ENCODE data around the gene BRWD1.
"Not testable (repeated sequence)": the region's sequence is repeated elsewhere in the genome, so short reads cannot be mapped to it uniquely, and the experiment has no call there.

BRWD1 gene

DNA sequence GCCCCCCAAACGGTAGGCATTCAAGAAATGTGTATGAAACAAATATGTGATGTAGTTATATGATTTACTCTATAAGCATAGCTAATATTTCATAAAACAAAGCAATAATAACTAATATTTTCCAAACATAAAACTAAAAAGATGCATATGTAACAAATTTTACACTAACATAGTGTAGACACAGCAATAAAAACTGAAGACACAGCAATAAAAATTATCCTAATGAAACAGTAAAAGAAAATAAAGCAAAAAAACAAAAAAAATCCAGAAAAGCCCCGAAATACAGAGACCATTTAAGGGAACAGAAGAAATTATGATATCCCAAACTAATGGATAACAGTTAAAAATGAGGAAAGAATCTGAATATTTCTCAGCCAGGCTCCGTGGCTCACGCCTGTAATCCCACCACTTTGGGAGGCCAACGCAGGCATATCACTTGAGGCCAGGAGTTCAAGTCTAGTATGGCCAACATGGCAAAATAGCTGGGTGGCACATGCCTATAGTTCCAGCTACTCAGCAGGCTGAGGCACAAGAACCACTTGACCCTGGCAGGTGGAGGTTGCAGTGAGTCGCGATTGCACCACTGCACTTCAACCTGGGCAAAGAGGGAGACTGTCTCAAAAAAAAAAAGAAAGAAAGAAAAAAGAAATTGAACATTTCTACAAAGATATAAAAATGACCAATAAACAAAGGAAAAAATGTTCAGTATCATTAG is 92.0 kb downstream of the BRWD1 start:
- TF ChIP-seq, protein P1, sequence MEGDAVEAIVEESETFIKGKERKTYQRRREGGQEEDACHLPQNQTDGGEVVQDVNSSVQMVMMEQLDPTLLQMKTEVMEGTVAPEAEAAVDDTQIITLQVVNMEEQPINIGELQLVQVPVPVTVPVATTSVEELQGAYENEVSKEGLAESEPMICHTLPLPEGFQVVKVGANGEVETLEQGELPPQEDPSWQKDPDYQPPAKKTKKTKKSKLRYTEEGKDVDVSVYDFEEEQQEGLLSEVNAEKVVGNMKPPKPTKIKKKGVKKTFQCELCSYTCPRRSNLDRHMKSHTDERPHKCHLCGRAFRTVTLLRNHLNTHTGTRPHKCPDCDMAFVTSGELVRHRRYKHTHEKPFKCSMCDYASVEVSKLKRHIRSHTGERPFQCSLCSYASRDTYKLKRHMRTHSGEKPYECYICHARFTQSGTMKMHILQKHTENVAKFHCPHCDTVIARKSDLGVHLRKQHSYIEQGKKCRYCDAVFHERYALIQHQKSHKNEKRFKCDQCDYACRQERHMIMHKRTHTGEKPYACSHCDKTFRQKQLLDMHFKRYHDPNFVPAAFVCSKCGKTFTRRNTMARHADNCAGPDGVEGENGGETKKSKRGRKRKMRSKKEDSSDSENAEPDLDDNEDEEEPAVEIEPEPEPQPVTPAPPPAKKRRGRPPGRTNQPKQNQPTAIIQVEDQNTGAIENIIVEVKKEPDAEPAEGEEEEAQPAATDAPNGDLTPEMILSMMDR (IDR thresholded peaks at IDR 0.05; ENCODE audit: low read depth, low read length), result no peak
- no peaks in the 10 kb centered on the region for H3K27me3 ChIP-seq
- H3K9me3 ChIP-seq, result no peaks in the 10 kb centered on the region
- no peak overlapping the region for H3K4me3 ChIP-seq (ENCODE audit: low read depth, low read length)
- DNase-seq, result no peak
- no peaks in the 10 kb centered on the region for H3K4me1 ChIP-seq
- peaks cover 23% of the 10 kb centered on the region for H3K36me3 ChIP-seq

DNA sequence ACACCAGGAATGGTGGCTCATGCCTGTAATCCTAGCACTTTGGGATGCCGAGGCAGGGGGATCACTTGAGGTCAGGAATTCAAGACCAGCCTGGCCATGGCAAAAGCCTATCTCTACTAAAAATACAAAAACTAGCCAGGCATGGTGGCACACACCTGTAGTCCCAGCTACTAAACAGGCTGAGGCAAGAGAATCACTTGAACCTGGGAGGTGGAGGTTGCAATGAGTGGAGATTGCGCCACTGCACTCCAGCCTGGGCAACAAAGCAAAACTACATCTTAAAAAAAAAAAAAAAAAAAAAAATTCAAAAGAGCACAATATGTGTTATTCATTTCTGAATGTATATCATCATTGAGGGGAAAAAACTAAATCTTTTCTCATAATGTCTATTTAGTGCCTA is 92.6 kb downstream of the BRWD1 start:
- H3K9me3 ChIP-seq; H3K4me1 ChIP-seq; H3K4me3 ChIP-seq (ENCODE audit: low read depth, low read length); H3K27me3 ChIP-seq; DNase-seq: not testable (repeated sequence)
- H3K36me3 ChIP-seq, result peaks cover 25% of the 10 kb centered on the region

DNA sequence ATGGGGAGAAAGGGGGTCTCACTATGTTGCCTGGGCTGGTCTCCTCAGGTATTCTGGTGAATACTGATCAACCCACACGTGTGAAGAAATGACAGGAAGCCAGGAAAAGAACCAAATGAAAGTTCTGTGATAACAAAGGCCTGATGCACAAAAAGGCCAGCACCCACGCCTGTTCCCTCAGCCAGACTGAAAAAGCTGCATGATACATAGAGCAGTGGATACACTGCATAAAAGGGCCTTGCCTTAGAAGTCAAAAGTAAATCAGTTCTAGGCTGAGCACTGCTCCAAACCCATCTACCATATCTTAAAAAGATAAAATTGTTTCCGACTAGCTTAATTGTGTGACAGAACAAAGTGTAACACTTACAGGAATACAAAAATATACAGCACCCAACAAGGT is 93.3 kb downstream of the BRWD1 start:
- no peaks in the 10 kb centered on the region for H3K27me3 ChIP-seq
- H3K36me3 ChIP-seq, result peaks cover 28% of the 10 kb centered on the region
- no peaks in the 10 kb centered on the region for H3K4me1 ChIP-seq
- no peak overlapping the region for H3K4me3 ChIP-seq (ENCODE audit: low read depth, low read length)
- H3K9me3 ChIP-seq, result no peaks in the 10 kb centered on the region
- TF ChIP-seq, protein P1 (IDR thresholded peaks at IDR 0.05; ENCODE audit: low read depth, low read length), result no peak
- no peak for DNase-seq

DNA sequence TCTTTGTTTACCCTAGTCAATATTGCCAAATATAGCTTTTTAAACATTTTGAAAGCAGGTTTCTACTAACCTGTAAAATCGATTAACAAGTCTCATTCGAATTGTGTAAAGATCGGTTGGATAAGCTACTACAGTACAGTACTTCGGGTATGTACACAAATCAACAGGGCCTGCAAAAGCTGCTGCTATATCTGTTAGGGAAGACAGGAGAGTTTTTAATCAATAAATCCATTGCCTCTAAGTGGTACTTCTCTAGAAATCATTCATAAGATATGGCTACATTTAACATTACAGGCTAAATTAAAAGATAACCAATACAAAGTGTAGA is 95.4 kb downstream of the BRWD1 start:
- Histone ChIP-seq H3K4me3 (ENCODE audit: low read depth, low read length) (no peak overlapping the region), H3K4me1 (no peaks in the 10 kb centered on the region), H3K36me3 (peaks cover 22% of the 10 kb centered on the region), H3K27me3 (no peaks in the 10 kb centered on the region), H3K9me3 (no peaks in the 10 kb centered on the region)
- no peak for DNase-seq
- TF ChIP-seq, protein P1 (IDR thresholded peaks at IDR 0.05; ENCODE audit: low read depth, low read length), result no peak

DNA sequence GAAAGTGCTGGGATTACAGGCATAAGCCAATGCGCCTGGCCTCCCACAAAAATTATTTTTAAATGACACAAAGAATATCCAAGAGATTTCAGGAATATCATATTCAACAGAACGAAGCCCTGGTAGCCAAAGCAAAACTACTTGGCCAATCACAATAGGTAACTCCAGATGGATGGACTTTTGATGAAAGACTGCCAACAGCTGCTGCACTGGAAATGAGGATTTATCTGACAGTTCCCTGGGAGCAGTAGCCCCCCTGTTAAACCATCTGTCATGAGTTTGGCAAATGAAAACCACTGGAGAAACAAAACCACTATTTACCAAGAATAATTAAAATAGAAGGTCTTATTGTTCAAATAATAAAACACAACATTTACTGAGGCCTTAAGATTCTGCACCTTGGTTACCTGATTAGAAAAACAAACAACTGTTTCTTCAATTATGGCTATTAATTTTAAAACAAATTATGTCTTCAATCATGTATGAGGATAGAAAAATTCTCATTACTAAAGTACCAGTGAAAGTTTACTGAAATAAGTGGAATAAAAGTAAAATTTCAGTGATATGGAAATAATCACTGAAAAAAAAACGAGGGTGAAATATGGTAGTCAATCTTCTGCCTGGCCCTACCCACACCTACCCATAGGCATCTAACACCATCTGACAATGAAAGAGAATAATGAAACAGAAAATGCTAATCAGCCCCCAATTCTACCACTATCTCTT is 95.9 kb downstream of the BRWD1 start:
- Histone ChIP-seq H3K4me3 (ENCODE audit: low read depth, low read length) (no peak overlapping the region), H3K36me3 (peaks cover 27% of the 10 kb centered on the region), H3K4me1 (no peaks in the 10 kb centered on the region), H3K27me3 (no peaks in the 10 kb centered on the region), H3K9me3 (no peaks in the 10 kb centered on the region)
- TF ChIP-seq, protein P1 (IDR thresholded peaks at IDR 0.05; ENCODE audit: low read depth, low read length), result no peak
- DNase-seq, result no peak

DNA sequence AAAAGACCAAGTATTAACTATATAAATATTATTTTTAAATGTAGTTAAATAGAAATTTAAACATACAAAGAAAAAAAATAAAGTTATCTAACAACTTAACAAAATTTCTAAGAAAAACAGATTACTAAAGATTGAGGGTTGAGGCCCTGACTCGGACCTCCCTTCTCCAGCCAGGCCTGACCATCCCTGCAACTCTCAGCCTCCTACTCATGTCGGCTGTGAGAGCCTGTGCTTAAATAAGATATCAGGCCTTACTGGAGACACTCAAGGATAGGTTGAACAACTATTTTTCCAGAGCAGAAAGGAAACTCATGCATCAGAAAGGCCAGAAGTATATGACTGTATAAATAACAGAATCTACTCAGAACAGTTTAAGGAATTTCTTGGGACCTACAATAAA is 97.1 kb downstream of the BRWD1 start:
- H3K27me3 ChIP-seq, result no peaks in the 10 kb centered on the region
- H3K4me3 ChIP-seq (ENCODE audit: low read depth, low read length), result no peak overlapping the region
- no peaks in the 10 kb centered on the region for H3K9me3 ChIP-seq
- no peak for DNase-seq
- H3K36me3 ChIP-seq, result peaks cover 35% of the 10 kb centered on the region
- TF ChIP-seq, protein P1 (IDR thresholded peaks at IDR 0.05; ENCODE audit: low read depth, low read length), result no peak
- no peaks in the 10 kb centered on the region for H3K4me1 ChIP-seq
